Endometrial microvascular endothelial cells (primary cell): ENCODE data around the gene ECHS1. TPM values are rescaled to one million over a fixed set of nuclear protein-coding genes. Genes with fewer than 3 reads are reported as not detected.

Experiments
- in situ Hi-C: cut with HindIII; loops from 2 replicates; pipeline ENCODE4 v1.10.0; 2017; ENCODE audit warnings: low sequenced_read_pairs, low pct_unique_long_range_greater_than_20kb; ENCODE audit errors: inconsistent ontology term
- total RNA-seq: library from RNA; depleted of rRNA; stranded (reverse); fragments of >200 nt; gene quantifications from one replicate; pipeline ENCODE4 v1.2.3, GENCODE V29; 2015; ENCODE audit errors: inconsistent ontology term

The ECHS1 gene
- total RNA-seq, 1 donor from 2014 or later, result 136 TPM

- in situ Hi-C loops, result no loop called here
These were observed 60.0 kb downstream of the ECHS1 start for GRCh38 chr10:133313192-133313591.

GRCh38 chr10:133312769-133313145 is 60.4 kb downstream of the ECHS1 start:
- in situ Hi-C loops, result no loop called here

Other genes with a start within 250 kb of the ECHS1 start
- not detected for gene KNDC1, start 213.1 kb downstream of the ECHS1 start, total RNA-seq
- not detected for gene UTF1, start 143.1 kb downstream of the ECHS1 start, total RNA-seq
- gene VENTX, start 135.5 kb downstream of the ECHS1 start, total RNA-seq, result not detected
- 11.6 TPM for gene ADAM8, start 96.5 kb downstream of the ECHS1 start, total RNA-seq
- gene TUBGCP2, start 64.5 kb downstream of the ECHS1 start, total RNA-seq, result 63.8 TPM
- 35.9 TPM for gene ZNF511, start 64.4 kb downstream of the ECHS1 start, total RNA-seq
- gene CALY, start 36.5 kb downstream of the ECHS1 start, total RNA-seq, result not detected
- not detected for gene PRAP1, start 26.0 kb downstream of the ECHS1 start, total RNA-seq
- 9.9 TPM for gene FUOM, start 15.3 kb downstream of the ECHS1 start, total RNA-seq
- gene PAOX, start 5.9 kb upstream of the ECHS1 start, total RNA-seq, result 9.3 TPM
- gene MTG1, start 20.8 kb upstream of the ECHS1 start, total RNA-seq, result 28.0 TPM
- 0.19 TPM for gene SPRN, start 51.3 kb upstream of the ECHS1 start, total RNA-seq
- gene SCART1, start 80.6 kb upstream of the ECHS1 start, total RNA-seq, result not detected
- gene CYP2E1, start 154.0 kb upstream of the ECHS1 start, total RNA-seq, result not detected
- not detected for gene SYCE1, start 192.2 kb upstream of the ECHS1 start, total RNA-seq